ENCODE measurements around the gene TPT1.
"Not testable (repeated sequence)": the region's sequence is repeated elsewhere in the genome, so short reads cannot be mapped to it uniquely, and the experiment has no call there.

Gene TPT1

DNA sequence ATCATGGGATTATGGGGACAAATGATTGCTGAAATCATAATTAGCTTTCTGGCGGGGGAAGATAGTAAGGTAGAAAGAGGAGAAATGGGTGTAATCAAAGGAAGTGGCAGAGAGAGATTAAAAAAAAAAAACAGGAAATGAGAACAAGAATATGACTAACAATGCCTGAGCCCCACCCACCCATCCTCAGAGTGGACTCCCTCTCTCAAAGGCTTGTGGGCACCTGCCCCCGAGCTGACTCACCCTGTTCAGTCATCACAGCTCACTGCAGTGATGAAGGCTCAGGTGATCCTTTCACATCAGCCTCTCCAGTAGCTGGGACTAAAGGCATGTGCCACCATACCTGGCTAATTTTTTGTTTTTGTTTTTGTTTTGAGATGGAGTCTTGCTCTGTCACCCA, 26.4 kb upstream of the TPT1 start:
- peak; percentile 85 for DNase-seq (ENCODE audit: low read depth, low spot score)

DNA sequence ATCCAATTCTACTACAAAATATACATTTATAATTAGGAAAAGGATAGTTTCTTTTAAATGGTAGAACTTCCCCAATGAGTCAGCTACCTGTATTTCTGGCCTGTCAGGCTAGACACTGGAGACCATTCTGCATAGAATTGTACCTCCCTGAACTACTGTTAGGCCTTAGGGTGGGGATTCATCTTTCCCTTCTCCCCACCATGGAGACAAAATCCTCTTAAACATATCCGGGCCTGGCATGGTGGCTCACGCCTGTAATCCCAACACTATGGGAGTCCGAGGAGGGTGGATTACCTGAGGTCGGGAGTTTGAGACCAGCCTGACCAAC, 24.5 kb upstream of the TPT1 start:
- DNase-seq (ENCODE audit: low read depth, low spot score), result no peak

DNA sequence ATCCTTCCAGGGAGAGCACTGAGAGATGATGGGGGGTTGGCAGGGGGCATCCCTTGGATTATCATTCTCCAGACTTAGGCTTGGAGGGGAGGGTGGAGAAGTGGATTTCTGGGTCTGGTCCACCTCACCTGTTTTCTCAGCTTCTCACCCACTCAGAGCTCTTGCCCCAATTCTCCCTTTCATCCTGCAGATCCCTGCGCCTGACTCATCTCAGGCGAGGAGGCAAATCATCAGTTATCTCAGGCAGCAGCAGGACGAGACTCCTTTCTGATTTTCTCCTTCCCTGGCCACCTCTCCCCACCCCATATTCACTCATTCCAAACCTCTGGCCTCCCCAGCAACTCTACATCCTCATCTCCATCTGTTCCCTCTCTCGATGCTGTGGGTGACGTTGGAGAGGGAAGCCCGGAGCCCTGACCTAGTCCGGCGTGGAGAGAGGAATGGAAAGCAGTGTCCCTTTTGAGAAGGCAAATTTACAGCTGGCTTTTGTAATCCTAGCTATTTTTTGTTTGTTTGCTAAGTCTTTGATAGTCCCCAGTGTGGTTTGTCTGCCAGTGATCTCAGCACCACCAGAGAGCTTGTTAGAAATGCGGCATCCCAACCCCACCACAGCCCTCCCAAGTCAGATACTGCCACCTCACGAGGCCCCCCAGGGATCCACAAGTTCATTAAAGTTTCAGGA, 24.0 kb upstream of the TPT1 start:
- peak; percentile 53 for DNase-seq (ENCODE audit: low read depth, low spot score)

DNA sequence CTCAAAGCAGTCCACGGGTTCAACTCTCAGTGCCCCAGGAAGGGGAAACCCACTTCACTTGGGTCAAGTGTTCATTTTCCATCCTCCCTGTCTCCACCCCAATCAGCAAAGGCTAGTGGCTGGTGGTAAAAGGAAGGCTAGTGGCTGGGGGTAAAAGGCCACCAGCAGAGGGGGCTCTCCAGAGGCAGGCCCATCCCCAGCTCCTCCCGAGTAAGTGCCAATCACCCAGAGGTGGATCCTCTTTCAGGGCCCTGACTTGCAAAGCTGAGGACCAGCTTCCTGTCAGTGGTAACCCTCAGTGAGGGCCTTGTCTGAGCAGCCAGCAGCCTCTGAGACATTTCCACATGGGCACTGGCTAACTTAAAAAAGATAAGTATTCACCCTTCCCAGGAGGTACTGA, 22.0 kb upstream of the TPT1 start:
- DNase-seq (ENCODE audit: low read depth, low spot score), result no peak

DNA sequence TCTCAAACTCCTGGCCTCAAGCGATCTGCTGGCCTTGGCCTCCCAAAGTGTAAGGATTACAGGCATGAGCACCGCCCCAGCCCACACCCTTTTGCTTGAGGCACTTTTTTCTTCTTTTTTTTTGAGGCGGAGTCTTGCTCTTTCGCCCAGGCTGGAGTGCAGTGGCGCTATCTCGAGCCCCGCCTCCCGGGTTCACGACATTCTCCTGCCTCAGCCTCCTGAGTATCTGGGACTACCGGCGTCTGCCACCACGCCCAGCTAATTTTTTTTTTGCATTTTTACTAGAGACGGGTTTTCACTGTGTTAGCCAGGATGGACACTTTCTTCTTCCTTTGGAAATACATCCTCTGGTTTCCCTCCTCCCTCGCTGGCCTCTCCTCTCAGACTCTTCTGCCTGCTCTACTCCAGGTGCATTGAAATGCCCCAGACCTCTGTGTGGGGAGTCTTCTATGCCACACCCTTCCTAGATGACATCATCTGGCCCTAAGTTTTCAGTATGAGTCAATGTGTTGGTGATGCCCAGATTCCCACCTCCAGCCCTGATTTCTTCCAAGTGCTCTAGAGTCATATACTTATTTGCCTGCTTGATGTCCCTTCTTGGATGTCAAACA, 20.7 kb upstream of the TPT1 start:
- peak; percentile 42 for DNase-seq (ENCODE audit: low read depth, low spot score)

DNA sequence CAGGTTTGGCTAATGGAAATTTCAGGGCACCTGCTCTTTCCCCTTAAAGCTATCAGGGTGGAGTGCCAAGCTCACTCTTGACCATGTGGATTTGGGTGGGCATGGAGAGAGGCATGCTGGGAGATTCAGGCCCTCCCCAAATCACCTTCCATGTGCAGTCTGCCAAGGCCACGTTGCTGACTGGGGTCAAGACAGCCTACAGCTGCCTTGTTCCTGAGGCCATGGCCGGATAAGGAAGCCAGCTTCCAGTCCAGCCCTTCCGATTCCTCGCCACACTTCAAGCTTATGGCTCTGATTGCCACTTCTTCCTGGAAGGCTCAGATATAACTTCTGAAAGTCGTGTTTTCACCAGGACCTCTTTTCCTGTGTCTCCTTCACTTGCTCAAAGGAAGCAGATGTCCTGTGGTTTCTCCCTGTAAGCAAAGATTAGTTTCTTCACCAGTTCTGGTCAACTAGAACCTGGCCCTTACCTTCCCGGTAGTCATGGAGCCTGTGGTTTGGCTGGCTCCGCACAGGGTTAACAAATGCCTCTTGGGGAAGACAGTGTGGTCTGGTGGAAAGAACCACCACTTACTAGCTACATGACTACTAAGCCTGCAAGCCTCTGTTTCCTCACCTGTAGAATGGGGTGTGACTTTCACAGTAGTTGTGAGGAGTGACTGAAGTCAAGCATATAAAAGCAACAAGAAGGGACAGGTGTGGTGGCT, 16.1 kb upstream of the TPT1 start:
- DNase-seq (ENCODE audit: low read depth, low spot score), result no peak

DNA sequence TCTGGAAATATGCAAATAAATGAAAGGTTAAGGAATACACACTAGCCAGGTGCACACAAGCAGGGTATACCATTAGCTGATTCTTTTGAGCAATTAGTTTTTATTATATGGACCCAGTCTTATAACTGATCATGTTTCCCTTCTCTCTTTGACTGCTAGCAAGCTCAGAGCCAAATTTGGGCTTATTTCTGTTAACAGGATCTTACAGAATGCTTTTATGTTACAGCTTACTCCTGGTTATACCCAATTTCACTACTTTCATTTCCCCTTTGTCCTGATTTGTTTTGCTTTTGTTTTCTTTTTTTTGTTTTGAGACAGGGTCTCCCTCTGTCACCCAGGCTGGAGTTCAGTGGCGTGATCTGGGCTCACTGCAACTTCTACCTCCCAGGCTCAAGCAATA, 12.9 kb upstream of the TPT1 start:
- DNase-seq (ENCODE audit: low read depth, low spot score), result no peak

DNA sequence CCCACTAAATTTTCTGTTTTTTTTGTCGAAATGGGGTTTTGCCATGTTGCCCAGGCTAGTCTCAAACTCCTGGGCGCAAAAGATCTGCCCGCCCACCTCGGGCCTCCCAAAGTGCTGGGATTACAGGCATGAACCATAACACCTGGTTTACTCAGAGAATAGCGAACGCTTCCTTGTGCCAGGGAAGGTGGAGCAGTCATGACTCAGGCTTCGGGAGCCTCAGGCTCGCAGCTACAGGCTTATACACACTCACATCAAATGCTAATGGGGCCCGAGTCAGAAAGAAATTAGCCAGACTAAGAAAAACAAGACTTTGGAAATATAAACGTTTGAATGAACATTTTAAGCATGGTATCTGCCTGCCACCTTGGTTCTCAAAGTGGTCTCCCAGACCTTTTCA, 11.0 kb upstream of the TPT1 start:
- DNase-seq (ENCODE audit: low read depth, low spot score), result peak; percentile 71

DNA sequence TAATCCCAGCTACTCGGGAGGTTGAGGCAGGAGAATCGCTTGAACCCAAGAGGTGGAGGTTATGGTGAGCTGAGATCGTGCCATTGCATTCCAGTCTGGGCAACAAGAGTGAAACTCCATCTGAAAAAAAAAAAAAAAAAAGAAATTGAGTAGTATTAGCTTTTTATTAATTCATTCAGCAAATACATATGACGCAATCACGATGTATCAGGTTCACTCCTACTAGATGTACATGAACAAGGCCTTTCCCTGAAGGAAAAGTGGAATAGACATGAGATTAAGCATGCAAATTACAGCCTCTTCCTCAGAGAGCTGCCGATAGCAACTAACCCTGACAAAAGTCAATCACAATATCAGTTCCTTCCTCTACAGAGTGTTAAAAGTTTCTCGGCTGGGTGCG, 9.2 kb upstream of the TPT1 start:
- no peak for DNase-seq (ENCODE audit: low read depth, low spot score)

DNA sequence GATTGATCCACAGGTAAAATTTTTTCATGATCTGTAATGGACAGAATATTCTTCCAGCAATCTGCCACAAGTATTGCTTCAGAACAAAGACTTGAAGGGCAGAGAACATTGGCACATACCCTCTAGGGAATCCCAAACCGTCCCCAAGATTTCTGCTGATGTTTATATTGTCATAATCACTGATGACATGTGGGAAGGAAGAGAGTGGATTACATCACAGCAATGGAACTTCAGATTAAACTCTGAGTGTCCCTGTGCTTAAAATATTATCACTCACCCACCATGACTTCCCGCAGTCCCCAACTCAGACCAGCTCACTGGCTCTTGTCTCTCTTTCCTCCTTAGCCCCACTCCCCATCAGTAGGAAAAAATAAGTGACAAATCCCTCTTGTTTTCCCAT, 8.5 kb upstream of the TPT1 start:
- DNase-seq (ENCODE audit: low read depth, low spot score), result no peak

DNA sequence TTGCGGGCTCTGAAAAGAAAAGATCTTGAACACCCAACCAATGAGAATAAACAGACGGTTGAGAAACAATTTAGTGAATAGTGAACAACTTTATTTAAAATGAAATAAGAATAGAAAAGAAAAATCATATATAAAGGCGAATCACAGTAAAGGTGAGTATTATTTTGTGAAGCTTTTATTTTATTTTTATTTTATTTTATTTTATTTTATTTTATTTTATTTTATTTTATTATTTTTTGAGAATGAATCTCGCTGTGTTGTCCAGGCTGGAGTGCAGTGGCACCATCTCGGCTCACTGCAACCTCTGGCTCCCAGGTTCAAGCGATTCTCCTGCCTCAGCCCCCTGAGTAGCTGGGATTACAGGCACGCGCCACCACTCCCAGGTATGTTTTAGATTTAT, 3.1 kb upstream of the TPT1 start:
- not testable (repeated sequence) for DNase-seq (ENCODE audit: low read depth, low spot score)

DNA sequence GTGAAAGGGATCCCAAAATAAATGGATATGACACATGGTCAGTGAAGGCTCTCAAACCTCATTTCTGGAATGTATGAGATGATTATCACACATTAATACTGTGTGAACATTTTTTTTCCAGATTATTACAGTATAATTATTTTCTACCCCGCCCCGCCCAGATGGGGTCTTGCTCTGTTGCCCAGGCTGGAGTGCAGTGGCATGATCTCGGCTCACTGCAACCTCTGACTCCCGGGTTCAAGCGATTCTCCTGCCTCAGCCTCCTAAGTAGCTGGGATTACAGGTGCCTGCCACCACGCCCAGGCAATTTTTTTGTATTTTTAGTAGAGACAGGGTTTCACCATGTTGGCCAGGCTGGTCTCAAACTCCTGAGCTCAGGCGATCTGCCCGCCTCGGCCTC, 2.1 kb upstream of the TPT1 start:
- DNase-seq (ENCODE audit: low read depth, low spot score), result not testable (repeated sequence)

DNA sequence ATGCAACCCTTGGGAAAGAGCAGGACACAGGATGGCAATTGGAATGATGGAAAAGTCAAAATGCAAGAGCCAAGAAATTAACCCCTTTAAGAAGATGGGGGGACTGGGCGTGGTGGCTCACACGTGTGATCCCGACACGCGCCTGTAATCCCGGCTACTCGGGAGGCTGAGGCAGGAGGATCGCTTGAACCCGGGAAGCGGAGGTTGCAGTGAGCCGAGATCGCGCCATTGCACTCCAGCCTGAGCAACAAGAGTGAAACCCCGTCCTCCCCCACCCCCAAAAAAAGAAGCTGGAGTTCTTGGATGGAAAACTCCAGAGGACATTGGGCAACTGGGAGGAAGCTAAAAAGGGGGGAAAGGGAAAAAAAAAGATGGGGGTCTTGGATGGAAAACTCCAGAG, 1.7 kb upstream of the TPT1 start:
- not testable (repeated sequence) for DNase-seq (ENCODE audit: low read depth, low spot score)

DNA sequence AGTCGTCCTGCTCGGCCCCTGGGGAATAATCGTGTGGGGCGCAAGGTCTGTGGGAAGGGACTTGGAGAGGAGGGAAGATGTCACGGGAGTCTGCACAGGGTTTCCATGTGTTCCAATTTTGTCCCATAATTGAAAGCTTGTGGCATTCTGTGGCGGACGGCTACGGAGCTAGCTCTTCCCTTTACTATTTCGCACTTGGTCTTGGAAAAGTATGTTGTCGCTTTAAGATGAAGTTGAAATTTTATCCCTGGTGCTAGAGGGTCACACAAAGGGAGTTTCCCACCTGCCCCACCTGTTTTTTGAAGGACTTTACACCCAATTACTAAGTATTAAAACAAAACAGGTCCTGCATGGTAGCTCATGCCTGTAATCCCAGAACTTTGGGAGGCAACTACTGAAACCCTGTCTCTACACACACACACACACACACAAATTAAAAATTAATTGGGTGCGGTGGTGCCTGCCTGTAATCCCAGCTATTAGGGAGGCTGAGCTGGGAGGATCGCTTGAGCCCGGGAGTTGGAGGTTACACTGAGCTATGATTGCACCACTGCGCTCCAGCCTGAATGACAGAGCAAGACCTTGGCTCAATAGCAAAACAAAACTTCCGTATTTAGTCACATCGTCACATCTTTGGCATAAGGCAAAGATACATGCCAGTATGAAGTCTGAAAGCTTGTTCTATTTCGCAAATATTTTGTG, 967 bp upstream of the TPT1 start:
- DNase-seq (ENCODE audit: low read depth, low spot score), result peak; percentile 61

DNA sequence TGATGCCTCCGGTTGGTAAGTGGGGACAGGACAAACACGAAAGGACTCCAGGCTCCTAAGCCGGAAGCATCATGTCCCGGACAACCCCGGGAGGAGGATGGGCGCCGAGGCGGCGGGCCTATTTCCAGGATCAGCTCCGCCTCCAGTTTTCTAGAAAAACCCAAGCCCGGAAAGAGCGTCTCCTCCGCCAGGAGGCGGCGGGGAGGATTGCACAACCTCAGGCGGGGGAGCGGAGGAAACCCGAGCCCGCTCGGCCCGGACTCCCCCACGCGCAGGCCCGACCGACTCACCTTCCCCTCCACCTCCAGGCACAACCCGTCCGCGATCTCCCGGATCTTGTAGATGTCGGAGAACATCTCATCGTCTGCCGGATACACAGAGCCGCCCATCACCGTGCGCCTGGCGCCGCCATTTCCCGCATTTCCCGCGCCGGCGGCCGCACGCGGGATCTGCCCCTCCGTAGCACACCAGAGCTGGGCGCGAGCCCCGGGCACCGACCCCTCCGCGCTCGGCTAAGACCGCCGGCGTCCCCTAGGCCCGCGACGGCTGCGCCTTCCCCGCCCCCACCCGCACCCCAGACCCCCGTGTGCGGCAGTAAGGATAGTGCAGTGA, 455 bp downstream of the TPT1 start:
- peak; percentile 96 for DNase-seq (ENCODE audit: low read depth, low spot score)

DNA sequence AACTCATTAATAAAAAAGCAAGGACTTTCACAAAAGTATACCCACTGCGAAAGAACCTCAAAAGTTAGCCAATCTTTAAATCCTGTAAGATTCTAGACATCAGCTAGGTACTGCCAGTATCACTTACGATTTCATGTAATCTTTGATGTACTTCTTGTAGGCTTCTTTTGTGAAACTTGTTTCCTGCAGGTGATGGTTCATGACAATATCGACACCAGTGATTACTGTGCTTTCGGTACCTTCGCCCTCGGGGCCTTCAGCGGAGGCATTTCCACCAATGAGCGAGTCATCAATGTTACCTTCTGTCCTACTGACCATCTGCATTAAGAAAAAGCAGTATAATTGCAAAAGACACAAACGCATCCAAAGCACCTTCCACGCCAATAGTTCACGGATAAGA, 1.1 kb downstream of the TPT1 start:
- DNase-seq (ENCODE audit: low read depth, low spot score), result no peak

DNA sequence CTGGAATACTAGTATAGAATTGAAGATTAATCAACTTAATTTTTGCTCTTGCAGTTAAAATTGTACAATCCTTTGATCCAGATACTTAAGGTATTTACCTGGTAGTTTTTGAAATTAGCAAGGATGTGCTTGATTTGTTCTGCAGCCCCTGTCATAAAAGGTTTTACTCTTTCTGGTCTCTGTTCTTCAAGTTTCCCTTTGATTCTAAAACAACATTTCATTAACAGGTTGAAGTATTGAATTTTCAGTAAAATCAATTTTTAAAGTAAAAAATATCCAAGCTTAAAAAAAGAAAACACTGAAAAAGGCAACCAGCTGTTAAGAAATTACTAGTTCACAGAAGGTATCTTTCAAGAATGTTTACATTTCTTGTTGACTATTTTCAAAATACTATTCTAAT, 1.6 kb downstream of the TPT1 start:
- no peak for DNase-seq (ENCODE audit: low read depth, low spot score)

DNA sequence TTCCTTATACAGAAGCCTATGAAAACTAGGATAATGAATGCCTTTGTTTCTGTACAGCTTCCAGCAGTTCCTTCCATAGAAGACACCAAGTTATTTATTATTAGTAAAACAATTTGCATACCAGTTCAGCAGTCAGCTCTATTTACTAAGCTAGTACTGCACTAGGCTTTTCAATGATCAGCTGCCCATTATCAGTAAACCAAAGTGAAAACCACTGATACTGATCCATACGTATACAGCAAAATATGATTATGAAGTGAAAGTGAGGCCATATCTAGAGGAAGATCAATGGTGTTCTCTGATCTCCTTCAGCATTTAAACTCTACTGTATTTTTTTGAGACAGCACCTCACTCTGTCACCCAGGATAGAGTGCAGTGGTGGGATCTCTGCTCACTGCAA, 3.2 kb downstream of the TPT1 start:
- DNase-seq (ENCODE audit: low read depth, low spot score), result no peak

DNA sequence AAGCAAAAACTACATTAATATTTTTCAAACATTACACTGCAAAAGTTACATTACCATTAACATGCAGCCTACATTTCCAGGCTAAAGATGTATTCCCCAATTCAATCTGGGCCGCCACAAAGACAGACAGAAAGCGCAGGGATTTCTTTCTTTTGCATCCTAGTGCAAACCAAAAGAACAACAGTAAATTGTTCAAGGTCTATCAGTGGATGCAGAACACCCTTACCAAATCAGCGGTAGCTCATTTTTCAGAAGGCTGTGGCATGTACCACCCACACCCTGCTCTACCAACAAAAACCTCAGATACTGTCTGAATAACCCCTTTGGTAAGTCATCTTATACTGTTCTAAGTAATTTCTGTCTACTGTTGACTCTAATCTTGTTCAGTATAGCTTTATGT, 3.6 kb downstream of the TPT1 start:
- DNase-seq (ENCODE audit: low read depth, low spot score), result no peak

DNA sequence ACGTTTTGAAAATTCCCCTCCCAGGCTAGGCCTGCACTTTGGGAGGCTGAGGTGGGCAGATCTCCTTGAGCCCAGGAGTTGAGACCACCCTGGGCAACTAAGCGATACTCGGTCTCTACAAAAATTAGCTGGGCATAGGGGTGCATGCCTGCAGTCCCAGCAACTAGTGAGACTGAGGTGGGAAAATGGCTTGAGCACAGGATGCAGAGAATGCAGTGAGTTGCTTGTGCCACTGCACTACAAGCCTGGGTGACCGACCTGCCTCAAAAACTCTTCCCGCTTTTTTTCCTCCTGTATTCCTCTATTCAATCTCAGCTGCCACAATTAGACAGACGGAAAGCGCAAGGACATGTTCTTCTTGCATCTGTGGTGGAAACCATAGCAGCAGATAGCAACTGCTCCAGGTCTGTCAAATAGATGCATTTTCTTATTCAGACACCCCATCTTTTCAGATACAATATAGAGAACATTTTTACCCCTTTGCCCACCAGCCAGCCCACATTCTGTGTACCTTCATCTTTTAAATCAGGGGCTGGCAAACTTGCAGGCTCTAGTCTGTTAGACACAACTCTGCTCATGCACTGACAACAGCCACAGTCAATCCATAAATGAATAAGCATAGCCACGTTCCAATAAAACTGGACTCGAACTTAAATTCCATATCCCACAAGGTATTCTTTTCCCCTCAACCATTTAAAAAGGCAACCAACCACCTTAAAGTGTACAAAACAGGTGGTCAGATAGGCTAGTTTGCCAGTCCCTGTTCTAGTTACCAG, 4.8 kb downstream of the TPT1 start:
- no peak for DNase-seq (ENCODE audit: low read depth, low spot score)

DNA sequence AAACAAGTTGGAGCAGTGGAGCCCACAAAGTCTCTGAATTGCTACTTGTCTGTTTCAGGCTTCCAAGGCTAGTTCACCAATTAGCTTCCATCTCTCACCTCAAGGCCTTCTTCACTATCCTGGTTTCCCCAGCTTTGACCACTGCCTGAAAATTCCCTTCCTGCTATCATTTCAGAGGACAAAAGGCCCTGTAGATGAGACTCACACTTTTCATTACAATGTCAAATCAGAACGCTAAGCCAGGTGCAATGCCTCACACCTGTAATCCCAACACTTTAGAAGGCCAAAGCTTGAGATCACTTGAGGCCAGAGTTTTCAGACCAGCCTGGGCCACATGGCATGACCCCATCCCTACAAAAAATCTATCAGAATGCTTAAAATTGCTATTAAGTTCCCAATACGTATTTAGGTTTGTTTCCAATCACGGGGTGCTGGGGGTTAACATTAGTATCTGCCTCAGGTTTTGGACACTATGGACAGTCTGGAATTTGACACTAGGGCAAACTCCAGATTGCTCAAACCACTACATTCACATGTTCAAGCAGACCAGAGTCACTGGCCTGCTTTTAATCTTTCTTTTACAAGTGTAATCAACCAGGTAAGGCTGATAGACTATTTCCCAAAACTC, 5.5 kb downstream of the TPT1 start:
- no peak for DNase-seq (ENCODE audit: low read depth, low spot score)
